ENCODE data around the gene BEX2. TPM values are rescaled to one million over a fixed set of nuclear protein-coding genes. Genes with fewer than 3 reads are reported as not detected.
"Not testable (repeated sequence)": the region's sequence is repeated elsewhere in the genome, so short reads cannot be mapped to it uniquely, and the experiment has no call there.

Gene BEX2
- polyA plus RNA-seq (2013, experiment 1 of 2) = 3.2 TPM
- polyA plus RNA-seq (2013, experiment 2 of 2) = 3.8 TPM

DNA sequence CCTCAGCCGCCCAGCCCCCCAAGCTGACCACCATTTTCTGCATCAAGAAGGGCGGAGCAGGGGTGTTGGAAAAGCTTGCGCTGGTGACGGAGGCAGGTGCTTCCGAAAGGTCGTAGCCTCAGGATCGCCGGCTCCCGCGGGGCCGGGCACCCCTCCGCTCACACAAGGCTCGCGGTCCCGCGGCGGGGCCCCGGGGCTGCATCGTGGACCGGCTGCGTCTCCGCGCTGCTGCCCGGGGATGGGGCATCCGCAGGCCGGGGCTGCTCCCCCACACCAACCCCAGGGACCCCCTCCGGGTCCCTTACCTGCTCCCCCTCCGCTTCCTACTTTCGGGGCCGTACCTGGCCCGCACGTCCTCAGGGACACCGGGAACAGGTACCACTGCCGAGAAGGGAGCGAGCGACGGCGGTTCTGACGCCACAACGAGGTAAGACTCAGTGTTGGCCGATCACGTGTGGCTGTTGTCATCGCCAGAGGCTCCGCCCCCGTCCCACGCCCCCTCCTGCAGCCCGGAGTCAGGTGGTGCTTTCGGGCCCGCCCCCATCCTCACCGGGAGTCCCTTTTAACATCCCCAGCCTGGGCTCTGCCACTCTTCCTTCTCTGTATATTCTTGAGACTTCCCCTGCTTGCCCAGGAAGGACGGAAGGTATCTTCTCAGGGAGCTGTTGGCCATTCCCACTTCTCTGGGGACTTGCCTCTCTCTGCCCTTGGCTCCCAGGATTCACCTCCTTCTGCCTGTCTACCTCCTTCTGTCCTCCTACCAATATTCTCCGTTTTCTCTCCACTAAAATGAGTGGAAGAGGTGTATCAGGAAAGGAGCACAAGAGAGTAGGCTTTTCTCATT is at the start of gene BEX2:
Gene BEX2 (minus strand): TSS at position 436 of the 844 bp plus-strand sequence. CDS start 1,014 bp downstream, outside the sequence.
- no peak within 1 kb of the TSS for H2BK5ac ChIP-seq (ENCODE audit: low read depth, low read length, poor library complexity, severe bottlenecking)
- no peak within 1 kb of the TSS for H3K4ac ChIP-seq (ENCODE audit: low read depth in 1 of 2, low read length in 2 of 2)
- 2% methylated on average over 17 of the region's 52 CpGs for WGBS
- H3K36me3 ChIP-seq (ENCODE audit: control insufficient read depth in 1 of 2, insufficient read depth in 2 of 2, low read depth in 1 of 2, low read length in 2 of 2) = no peaks in the 10 kb centered on the region
- H3K18ac ChIP-seq (ENCODE audit: low read depth in 1 of 2, low read length in 2 of 2) = peak within 1 kb of the TSS in 1 of 2 experiments; percentile 3
- H3K9ac ChIP-seq (ENCODE audit: low read length) = peak within 1 kb of the TSS; percentile 45
- no peak within 1 kb of the TSS for H3K14ac ChIP-seq (ENCODE audit: low read length in 2 of 2)
- H2AK5ac ChIP-seq (ENCODE audit: low read length, severe bottlenecking) = no peak within 1 kb of the TSS
- H2BK15ac ChIP-seq (ENCODE audit: low read depth, poor library complexity, severe bottlenecking) = no peak within 1 kb of the TSS
- no peak within 1 kb of the TSS for H3K23ac ChIP-seq (ENCODE audit: low read length in 2 of 2)
- peak within 1 kb of the TSS; percentile 75 for H3K4me2 ChIP-seq (ENCODE audit: low read length, poor library complexity, severe bottlenecking)
- H2BK120ac ChIP-seq (ENCODE audit: low read depth, low read length) = no peak within 1 kb of the TSS
- H4K8ac ChIP-seq (ENCODE audit: low read length) = no peak within 1 kb of the TSS
- peak within 1 kb of the TSS; percentile 63 for H2AFZ ChIP-seq (ENCODE audit: low read depth, low read length)
- DNase-seq = peak; percentile 51
- H3K9me3 ChIP-seq (ENCODE audit: control insufficient read depth, low read length) = no peaks in the 10 kb centered on the region
- no peak within 1 kb of the TSS for H3K27ac ChIP-seq (ENCODE audit: low read length, poor library complexity, severe bottlenecking)
- peaks cover 7% of the 10 kb centered on the region for H3K4me1 ChIP-seq (ENCODE audit: control insufficient read depth, insufficient read depth, low read depth, low read length)
- H4K91ac ChIP-seq (ENCODE audit: low read length) = no peak within 1 kb of the TSS
- H2BK12ac ChIP-seq (ENCODE audit: low read length in 2 of 2) = no peak within 1 kb of the TSS
- H3K27me3 ChIP-seq (ENCODE audit: control insufficient read depth in 1 of 2, insufficient read depth in 1 of 2, low read length in 2 of 2) = peaks cover 0 to 43% of the 10 kb centered on the region in 2 experiments
- H3K79me1 ChIP-seq (replicated peaks; ENCODE audit: low read length, poor library complexity, severe bottlenecking) = no peaks in the 10 kb centered on the region
- peak within 1 kb of the TSS; percentile 62 for H3K4me3 ChIP-seq (ENCODE audit: insufficient read depth in 1 of 2, low read depth in 1 of 2, low read length in 2 of 2)

DNA sequence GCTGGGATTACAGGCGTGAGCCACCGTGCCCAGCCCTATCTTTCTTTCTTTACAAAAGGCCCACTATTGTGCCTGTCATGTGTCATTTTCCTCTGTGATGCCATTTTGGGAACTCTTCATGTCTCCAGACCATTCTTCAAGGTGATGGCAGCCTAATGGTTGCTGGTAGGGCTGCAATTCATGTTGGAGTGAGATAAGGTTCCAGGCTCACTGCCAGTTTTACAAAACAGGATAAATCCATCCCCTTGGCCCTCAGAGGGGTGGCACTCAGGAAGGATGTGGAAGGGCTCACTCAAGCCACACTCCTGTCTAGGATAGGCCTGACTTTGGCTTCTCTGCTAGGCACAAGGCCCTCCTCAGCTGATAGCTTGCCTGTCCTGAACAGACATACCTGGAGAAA is 49.3 kb upstream of the BEX2 start:
- H3K14ac ChIP-seq (ENCODE audit: low read length in 2 of 2) = no peak overlapping the region
- DNase-seq = no peak
- WGBS = no CpG with 5 or more reads among the region's 2 CpGs
- H3K4me2 ChIP-seq (ENCODE audit: low read length, poor library complexity, severe bottlenecking) = no peak overlapping the region
- peaks cover 2% of the 10 kb centered on the region for H3K4me1 ChIP-seq (ENCODE audit: control insufficient read depth, insufficient read depth, low read depth, low read length)
- no peak overlapping the region for H3K4me3 ChIP-seq (ENCODE audit: insufficient read depth in 1 of 2, low read depth in 1 of 2, low read length in 2 of 2)
- H3K27ac ChIP-seq (ENCODE audit: low read length, poor library complexity, severe bottlenecking) = no peak overlapping the region
- H2AK5ac ChIP-seq (ENCODE audit: low read length, severe bottlenecking) = no peak overlapping the region
- no peak overlapping the region for H3K9ac ChIP-seq (ENCODE audit: low read length)
- H3K9me3 ChIP-seq (ENCODE audit: control insufficient read depth, low read length) = no peaks in the 10 kb centered on the region
- no peak overlapping the region for H4K8ac ChIP-seq (ENCODE audit: low read length)
- H3K4ac ChIP-seq (ENCODE audit: low read depth in 1 of 2, low read length in 2 of 2) = no peak overlapping the region
- H3K79me1 ChIP-seq (replicated peaks; ENCODE audit: low read length, poor library complexity, severe bottlenecking) = no peaks in the 10 kb centered on the region
- no peak overlapping the region for H2BK5ac ChIP-seq (ENCODE audit: low read depth, low read length, poor library complexity, severe bottlenecking)
- no peak overlapping the region for H3K23ac ChIP-seq (ENCODE audit: low read length in 2 of 2)
- no peak overlapping the region for H3K18ac ChIP-seq (ENCODE audit: low read depth in 1 of 2, low read length in 2 of 2)
- peaks cover 0 to 7% of the 10 kb centered on the region in 2 experiments for H3K27me3 ChIP-seq (ENCODE audit: control insufficient read depth in 1 of 2, insufficient read depth in 1 of 2, low read length in 2 of 2)
- no peak overlapping the region for H2BK120ac ChIP-seq (ENCODE audit: low read depth, low read length)
- no peak overlapping the region for H2BK15ac ChIP-seq (ENCODE audit: low read depth, poor library complexity, severe bottlenecking)
- peaks cover 0 to 10% of the 10 kb centered on the region in 2 experiments for H3K36me3 ChIP-seq (ENCODE audit: control insufficient read depth in 1 of 2, insufficient read depth in 2 of 2, low read depth in 1 of 2, low read length in 2 of 2)
- H4K91ac ChIP-seq (ENCODE audit: low read length) = no peak overlapping the region
- no peak overlapping the region for H2AFZ ChIP-seq (ENCODE audit: low read depth, low read length)
- H2BK12ac ChIP-seq (ENCODE audit: low read length in 2 of 2) = no peak overlapping the region

- H3K18ac ChIP-seq (ENCODE audit: low read depth in 1 of 2, low read length in 2 of 2); H2BK12ac ChIP-seq (ENCODE audit: low read length in 2 of 2); H2AFZ ChIP-seq (ENCODE audit: low read depth, low read length); H3K27ac ChIP-seq (ENCODE audit: low read length, poor library complexity, severe bottlenecking); H3K9ac ChIP-seq (ENCODE audit: low read length); H3K14ac ChIP-seq (ENCODE audit: low read length in 2 of 2); H4K8ac ChIP-seq (ENCODE audit: low read length); H2AK5ac ChIP-seq (ENCODE audit: low read length, severe bottlenecking); H3K9me3 ChIP-seq (ENCODE audit: control insufficient read depth, low read length); H3K4me2 ChIP-seq (ENCODE audit: low read length, poor library complexity, severe bottlenecking); H3K4me3 ChIP-seq (ENCODE audit: insufficient read depth in 1 of 2, low read depth in 1 of 2, low read length in 2 of 2); H2BK15ac ChIP-seq (ENCODE audit: low read depth, poor library complexity, severe bottlenecking); DNase-seq; H3K4me1 ChIP-seq (ENCODE audit: control insufficient read depth, insufficient read depth, low read depth, low read length); H3K4ac ChIP-seq (ENCODE audit: low read depth in 1 of 2, low read length in 2 of 2); H3K79me1 ChIP-seq (replicated peaks; ENCODE audit: low read length, poor library complexity, severe bottlenecking); H2BK5ac ChIP-seq (ENCODE audit: low read depth, low read length, poor library complexity, severe bottlenecking); H3K23ac ChIP-seq (ENCODE audit: low read length in 2 of 2); H4K91ac ChIP-seq (ENCODE audit: low read length); H2BK120ac ChIP-seq (ENCODE audit: low read depth, low read length); H3K27me3 ChIP-seq (ENCODE audit: control insufficient read depth in 1 of 2, insufficient read depth in 1 of 2, low read length in 2 of 2): not testable (repeated sequence)
- 100% methylated on average over 2 of the region's 3 CpGs for WGBS
- peaks cover 0 to 10% of the 10 kb centered on the region in 2 experiments for H3K36me3 ChIP-seq (ENCODE audit: control insufficient read depth in 1 of 2, insufficient read depth in 2 of 2, low read depth in 1 of 2, low read length in 2 of 2)
Measured at GRCh38 chrX:103359605-103360004, 48.8 kb upstream of the BEX2 start.

DNA sequence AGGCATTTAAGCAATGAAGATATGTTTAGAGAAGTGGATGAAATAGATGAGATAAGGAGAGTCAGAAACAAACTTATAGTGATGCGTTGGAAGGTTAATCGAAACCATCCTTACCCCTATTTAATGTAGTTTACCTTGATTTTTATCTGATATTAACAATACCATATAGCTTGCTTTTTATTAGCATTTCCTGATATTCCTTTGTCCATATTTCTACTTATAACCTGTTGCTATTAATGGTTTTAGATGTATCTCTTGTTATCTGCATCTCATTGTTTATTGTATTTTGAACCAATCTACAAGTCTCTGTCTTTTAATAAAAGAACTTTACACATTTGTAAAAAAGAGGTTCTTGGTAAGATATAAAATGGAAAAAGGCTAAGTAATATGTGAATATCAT is 47.1 kb upstream of the BEX2 start:
- no peak overlapping the region for H3K18ac ChIP-seq (ENCODE audit: low read depth in 1 of 2, low read length in 2 of 2)
- no CpG with 5 or more reads among the region's 2 CpGs for WGBS
- H2BK15ac ChIP-seq (ENCODE audit: low read depth, poor library complexity, severe bottlenecking) = no peak overlapping the region
- no peak overlapping the region for H2BK120ac ChIP-seq (ENCODE audit: low read depth, low read length)
- H3K14ac ChIP-seq (ENCODE audit: low read length in 2 of 2) = no peak overlapping the region
- DNase-seq = no peak
- H3K23ac ChIP-seq (ENCODE audit: low read length in 2 of 2) = no peak overlapping the region
- H2AK5ac ChIP-seq (ENCODE audit: low read length, severe bottlenecking) = no peak overlapping the region
- H3K9me3 ChIP-seq (ENCODE audit: control insufficient read depth, low read length) = no peaks in the 10 kb centered on the region
- peaks cover 2% of the 10 kb centered on the region for H3K4me1 ChIP-seq (ENCODE audit: control insufficient read depth, insufficient read depth, low read depth, low read length)
- no peak overlapping the region for H2AFZ ChIP-seq (ENCODE audit: low read depth, low read length)
- H4K8ac ChIP-seq (ENCODE audit: low read length) = no peak overlapping the region
- no peaks in the 10 kb centered on the region for H3K79me1 ChIP-seq (replicated peaks; ENCODE audit: low read length, poor library complexity, severe bottlenecking)
- no peak overlapping the region for H3K4ac ChIP-seq (ENCODE audit: low read depth in 1 of 2, low read length in 2 of 2)
- H3K27me3 ChIP-seq (ENCODE audit: control insufficient read depth in 1 of 2, insufficient read depth in 1 of 2, low read length in 2 of 2) = peaks cover 0 to 7% of the 10 kb centered on the region in 2 experiments
- H3K9ac ChIP-seq (ENCODE audit: low read length) = peak overlapping the region; percentile 99
- no peak overlapping the region for H4K91ac ChIP-seq (ENCODE audit: low read length)
- H2BK12ac ChIP-seq (ENCODE audit: low read length in 2 of 2) = no peak overlapping the region
- H3K36me3 ChIP-seq (ENCODE audit: control insufficient read depth in 1 of 2, insufficient read depth in 2 of 2, low read depth in 1 of 2, low read length in 2 of 2) = peaks cover 0 to 10% of the 10 kb centered on the region in 2 experiments
- H3K4me2 ChIP-seq (ENCODE audit: low read length, poor library complexity, severe bottlenecking) = peak overlapping the region; percentile 61
- peak overlapping the region in 1 of 2 experiments; percentile 89 for H3K4me3 ChIP-seq (ENCODE audit: insufficient read depth in 1 of 2, low read depth in 1 of 2, low read length in 2 of 2)
- H3K27ac ChIP-seq (ENCODE audit: low read length, poor library complexity, severe bottlenecking) = no peak overlapping the region
- H2BK5ac ChIP-seq (ENCODE audit: low read depth, low read length, poor library complexity, severe bottlenecking) = no peak overlapping the region

Data from mesenchymal stem cell (in vitro differentiated cells and primary cell).